BLaER1 treated with 17β-estradiol and CSF1 and Interleukin-3, amounts not matched to agents 10 nM and 100 nM (cell line): ENCODE results near the gene CTAGE6.
"Not testable (repeated sequence)": the region's sequence is repeated elsewhere in the genome, so short reads cannot be mapped to it uniquely, and the experiment has no call there.

Source experiments
- H3K27ac ChIP-seq, 11 experiments: shearing (Covaris generic); formaldehyde crosslinking; 2 replicates each; pipeline ENCODE4 v1.8.1; 2022
- H3K27me3 ChIP-seq, 11 experiments: shearing (Covaris generic); formaldehyde crosslinking; 2 replicates each; pipeline ENCODE4 v1.8.1; 2022
- H3K36me3 ChIP-seq, 11 experiments: shearing (Covaris generic); formaldehyde crosslinking; 2 replicates each; pipeline ENCODE4 v1.8.1; 2022
- H3K4me1 ChIP-seq, 10 experiments: shearing (Covaris generic); formaldehyde crosslinking; 2 replicates each; pipeline ENCODE4 v1.8.1; 2022
- H3K4me2 ChIP-seq, 11 experiments: shearing (Covaris generic); formaldehyde crosslinking; 2 replicates each; pipeline ENCODE4 v1.8.1; 2022
- H3K4me3 ChIP-seq, 10 experiments: shearing (Covaris generic); formaldehyde crosslinking; 2 replicates each; pipeline ENCODE4 v1.8.1; 2022
- H3K9ac ChIP-seq, 11 experiments: shearing (Covaris generic); formaldehyde crosslinking; 2 replicates each; pipeline ENCODE4 v1.8.1; 2022
- H3K9me3 ChIP-seq, 11 experiments: shearing (Covaris generic); formaldehyde crosslinking; replicated peaks in 1 of 11; 2 replicates each; pipeline ENCODE4 v1.8.1; 2022
- H4K20me1 ChIP-seq, 11 experiments: shearing (Covaris generic); formaldehyde crosslinking; 2 replicates each; pipeline ENCODE4 v1.8.1; 2022
- Cebpa-rat ChIP-seq, 11 experiments: shearing (Covaris generic); IDR thresholded peaks; 2 replicates each; pipeline ENCODE4 v1.8.1; 2022

The CTAGE6 gene

DNA sequence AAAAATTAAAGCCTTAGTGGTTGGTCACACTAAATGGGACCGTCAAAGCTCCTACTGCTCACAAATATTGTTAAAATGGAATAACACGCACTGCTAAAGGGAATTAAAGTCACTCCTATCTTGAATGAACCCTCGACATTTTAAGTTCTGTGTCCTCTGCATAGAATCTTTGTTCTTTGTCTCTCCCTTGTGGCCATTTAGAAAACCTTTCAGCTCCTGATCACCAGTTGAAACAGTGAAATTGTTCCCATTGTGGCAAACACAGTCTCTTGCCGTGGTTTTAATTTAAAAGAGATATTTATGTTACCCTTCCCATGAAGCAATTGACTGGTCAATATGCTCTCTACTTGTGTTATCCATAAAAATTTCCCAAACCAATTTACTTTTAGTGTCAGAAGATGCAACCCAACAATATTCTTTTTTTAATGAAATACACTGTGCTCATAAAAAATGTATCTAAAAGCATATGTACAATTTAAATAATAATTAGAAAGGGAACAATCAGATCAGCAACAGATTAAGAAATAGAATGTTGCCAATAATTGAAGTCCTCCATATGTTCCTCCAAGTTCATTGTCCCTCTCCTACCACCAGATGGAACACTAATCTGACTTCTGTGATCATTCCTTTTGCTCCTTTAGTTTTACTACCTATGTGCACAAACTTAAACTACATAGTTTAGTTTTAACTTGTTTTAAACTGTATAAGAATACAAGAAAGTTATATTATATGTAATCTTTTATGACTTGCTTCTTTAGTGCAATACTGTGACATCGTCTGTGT is 20.3 kb downstream of the CTAGE6 start:
- H3K4me3 ChIP-seq, H4K20me1 ChIP-seq, H3K27me3 ChIP-seq, H3K9ac ChIP-seq, H3K4me1 ChIP-seq, H3K9me3 ChIP-seq, H3K36me3 ChIP-seq, H3K4me2 ChIP-seq, H3K27ac ChIP-seq: not testable (repeated sequence)

DNA sequence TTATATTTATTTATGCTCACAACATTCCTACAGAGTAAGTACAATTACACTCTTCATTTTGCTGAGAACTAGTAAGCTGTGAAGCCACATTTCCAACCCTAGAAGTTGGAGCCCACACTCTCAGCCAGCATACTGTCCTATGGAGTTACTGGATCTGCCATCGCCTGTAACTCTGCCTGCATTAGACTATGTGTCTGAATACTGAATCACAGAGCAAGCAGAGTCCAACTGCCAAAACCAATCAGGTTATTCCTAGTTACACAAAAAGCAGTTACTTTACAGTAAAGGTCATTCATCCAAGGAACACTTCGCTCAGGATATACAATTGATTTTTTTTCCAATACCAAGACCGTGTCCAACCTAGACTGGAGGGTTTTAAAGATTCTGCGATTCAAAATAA is 21.5 kb downstream of the CTAGE6 start:
- Histone ChIP-seq H3K9ac (no peak overlapping the region), H3K36me3 (no peaks in the 10 kb centered on the region), H4K20me1 (no peaks in the 10 kb centered on the region), H3K4me3 (no peak overlapping the region), H3K27me3 (no peaks in the 10 kb centered on the region), H3K4me1 (no peaks in the 10 kb centered on the region), H3K27ac (no peak overlapping the region), H3K4me2 (no peak overlapping the region), H3K9me3 (no peaks in the 10 kb centered on the region)
- TF ChIP-seq Cebpa-rat (IDR thresholded peaks at IDR 0.05): no peak

DNA sequence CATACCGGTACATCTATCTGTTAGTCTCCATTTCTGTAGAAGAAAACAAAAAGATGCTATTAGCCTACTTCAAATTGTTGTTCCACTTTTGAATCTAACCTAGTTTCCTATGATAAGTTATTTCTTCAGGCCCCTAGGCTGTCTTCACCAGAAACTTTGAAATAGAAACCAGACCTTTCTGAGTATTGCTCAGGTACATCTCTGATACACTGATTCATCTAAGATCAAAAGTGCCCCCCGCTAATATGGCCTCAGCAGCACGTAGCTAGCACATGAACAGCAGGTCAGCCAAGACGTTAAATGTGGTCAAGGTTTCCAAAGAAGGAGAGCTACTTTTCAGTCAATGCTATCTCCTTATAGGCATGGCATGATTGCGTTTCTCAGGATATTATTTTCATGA is 23.6 kb downstream of the CTAGE6 start:
- Histone ChIP-seq H3K4me3 (no peak overlapping the region), H3K27me3 (no peaks in the 10 kb centered on the region), H3K4me1 (no peaks in the 10 kb centered on the region), H3K9me3 (0 out of 22 replicates have a peak, but pooled peaks cover 0 to 5% (median 0%) of the 10 kb centered on the region in 11 experiments), H3K27ac (no peak overlapping the region), H3K4me2 (no peak overlapping the region), H4K20me1 (no peaks in the 10 kb centered on the region), H3K36me3 (peaks cover 0 to 15% (median 0%) of the 10 kb centered on the region in 11 experiments; a peak in 4 of 22 replicates), H3K9ac (no peak overlapping the region)
- TF ChIP-seq Cebpa-rat (IDR thresholded peaks at IDR 0.05): no peak

DNA sequence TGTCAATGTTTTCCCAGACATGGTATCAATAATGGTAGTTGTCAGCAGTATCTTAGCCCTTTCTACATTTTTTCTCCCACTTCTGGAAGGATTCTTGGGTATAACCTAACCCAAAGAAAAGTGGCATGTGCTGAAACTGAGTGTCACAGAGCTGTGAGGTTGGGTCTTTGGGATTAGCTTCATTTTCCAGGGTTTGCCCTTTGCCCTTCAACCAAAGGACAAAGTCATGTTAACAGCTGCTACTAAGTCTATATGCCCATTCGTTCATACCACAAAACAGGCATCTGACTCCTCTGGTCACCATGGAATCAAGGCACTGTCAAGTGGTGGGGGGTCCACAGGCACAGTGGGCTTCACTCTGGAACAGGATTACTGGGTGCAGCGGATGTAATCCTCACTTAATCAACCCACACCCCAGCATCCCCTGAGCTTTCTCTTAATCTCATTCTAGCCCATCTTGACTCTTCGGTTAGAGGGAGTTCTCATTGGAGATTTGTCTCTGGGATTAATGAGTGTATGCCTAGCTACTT is 29.1 kb downstream of the CTAGE6 start:
- peaks cover 0 to 27% (median 0%) of the 10 kb centered on the region in 11 experiments; a peak in 5 of 22 replicates for H3K36me3 ChIP-seq
- no peak overlapping the region for H3K4me3 ChIP-seq
- no peak overlapping the region for H3K27ac ChIP-seq
- H3K4me2 ChIP-seq: no peak overlapping the region
- H4K20me1 ChIP-seq: no peaks in the 10 kb centered on the region
- H3K9ac ChIP-seq: no peak overlapping the region
- H3K9me3 ChIP-seq: 0 out of 22 replicates have a peak, but pooled peaks cover 0 to 5% (median 0%) of the 10 kb centered on the region in 11 experiments
- H3K4me1 ChIP-seq: no peaks in the 10 kb centered on the region
- no peak for TF ChIP-seq Cebpa-rat (IDR thresholded peaks at IDR 0.05)
- no peaks in the 10 kb centered on the region for H3K27me3 ChIP-seq

DNA sequence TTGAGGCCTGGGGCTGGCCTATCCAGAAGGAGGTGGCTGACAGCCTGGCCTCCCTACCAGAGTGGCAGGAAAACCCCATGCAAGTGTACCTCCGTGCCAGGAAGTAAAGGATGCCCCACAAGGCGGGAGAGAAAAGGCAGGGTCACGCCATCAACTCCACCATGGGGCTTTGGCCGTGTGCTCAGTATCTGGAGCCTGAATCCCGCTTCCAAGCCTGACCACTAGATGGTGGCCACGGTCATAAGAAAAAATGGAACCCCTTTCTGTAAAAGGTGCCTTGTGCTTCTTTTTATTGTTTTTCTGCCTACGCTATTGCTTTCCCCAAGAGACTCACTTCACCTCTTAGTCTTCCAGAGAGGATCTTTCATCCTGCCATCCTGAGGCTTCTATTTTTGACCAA is 29.9 kb downstream of the CTAGE6 start:
- peaks cover 0 to 27% (median 0%) of the 10 kb centered on the region in 11 experiments; a peak in 5 of 22 replicates for H3K36me3 ChIP-seq
- not testable (repeated sequence) for H3K27me3 ChIP-seq, H3K9me3 ChIP-seq, H4K20me1 ChIP-seq, H3K4me3 ChIP-seq, H3K9ac ChIP-seq, H3K4me2 ChIP-seq, H3K4me1 ChIP-seq, H3K27ac ChIP-seq

DNA sequence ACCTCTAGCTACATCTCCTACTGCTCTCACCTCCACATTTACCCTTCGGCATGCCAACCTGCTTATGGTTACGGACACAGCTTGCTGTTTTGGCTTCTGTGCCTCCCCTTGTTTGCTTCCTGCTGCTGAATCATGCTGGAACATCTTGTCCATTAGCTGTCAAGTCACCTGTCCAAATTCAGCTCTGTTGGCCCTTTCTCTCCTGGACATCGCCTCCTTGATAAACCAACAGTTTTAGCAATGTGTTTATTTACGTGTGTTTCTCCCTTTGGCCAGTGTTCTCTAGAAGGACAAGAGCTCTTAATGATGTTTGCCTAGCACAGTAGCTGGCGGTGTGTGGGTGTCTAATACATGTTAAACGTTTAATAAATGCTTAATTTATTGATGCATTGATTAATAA is 31.4 kb downstream of the CTAGE6 start:
- not testable (repeated sequence) for H3K9me3 ChIP-seq, H3K9ac ChIP-seq

DNA sequence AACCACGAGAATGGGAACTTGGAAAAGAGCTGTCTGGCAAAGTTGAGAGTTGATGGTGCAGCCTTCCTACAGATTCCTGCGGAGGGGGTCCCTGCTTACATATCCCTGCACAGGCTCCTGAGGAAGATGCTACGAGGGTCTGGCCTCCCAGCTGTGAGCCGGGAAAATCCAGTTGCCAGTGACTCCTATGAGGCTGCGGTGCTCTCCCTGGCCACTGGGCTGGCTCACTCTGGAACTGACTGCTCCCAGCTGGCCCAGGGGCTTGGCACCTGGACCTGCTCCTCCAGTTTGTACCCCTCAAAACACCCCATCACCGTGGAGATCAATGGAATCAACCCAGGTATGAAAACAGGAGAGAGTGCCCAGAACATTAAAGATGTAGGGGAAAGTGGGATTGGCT is 37.2 kb downstream of the CTAGE6 start:
- H3K36me3 ChIP-seq, H3K4me1 ChIP-seq, H4K20me1 ChIP-seq, H3K4me3 ChIP-seq, H3K9ac ChIP-seq, H3K9me3 ChIP-seq, H3K27me3 ChIP-seq, H3K4me2 ChIP-seq, H3K27ac ChIP-seq: not testable (repeated sequence)

More for the DNA sequence above, 31.4 kb downstream of the CTAGE6 start:
- H4K20me1 ChIP-seq, H3K27me3 ChIP-seq, H3K4me2 ChIP-seq, H3K4me1 ChIP-seq, H3K27ac ChIP-seq, H3K4me3 ChIP-seq: not testable (repeated sequence)
- peaks cover 0 to 27% (median 0%) of the 10 kb centered on the region in 11 experiments; a peak in 5 of 22 replicates for H3K36me3 ChIP-seq

DNA sequence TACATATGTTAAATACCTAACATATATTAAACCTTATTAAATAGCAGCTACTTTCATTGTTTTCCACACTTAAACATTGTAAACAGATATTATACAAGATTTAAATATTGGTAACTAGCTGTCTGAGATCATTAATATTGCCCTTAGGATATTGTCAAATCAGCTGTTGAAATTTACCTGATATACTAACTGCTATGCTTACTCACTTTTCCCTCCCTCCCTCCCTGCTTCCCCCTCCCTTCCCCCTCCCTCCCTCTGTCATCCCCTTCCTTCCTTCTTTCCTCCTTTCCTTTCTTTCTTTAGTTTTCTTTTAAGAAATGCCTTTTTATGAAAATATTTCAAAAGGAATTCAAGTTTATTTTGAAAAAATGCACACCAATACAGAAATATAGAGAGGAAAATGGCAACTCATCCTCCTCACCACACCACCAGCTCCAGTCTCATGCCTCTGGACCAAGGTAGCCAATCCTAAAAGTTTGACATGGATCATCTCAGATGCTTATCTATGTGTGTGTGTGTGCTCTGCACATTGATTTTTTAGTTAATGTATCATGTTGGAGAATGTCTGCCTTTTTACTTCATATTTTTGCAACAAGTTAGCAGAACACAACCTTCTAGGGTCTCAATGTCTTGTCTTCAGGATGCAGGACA is 41.8 kb downstream of the CTAGE6 start:
- not testable (repeated sequence) for H3K4me2 ChIP-seq, H3K36me3 ChIP-seq, H3K27me3 ChIP-seq, H3K4me3 ChIP-seq, H3K27ac ChIP-seq, H3K4me1 ChIP-seq, H3K9me3 ChIP-seq, H4K20me1 ChIP-seq, H3K9ac ChIP-seq

DNA sequence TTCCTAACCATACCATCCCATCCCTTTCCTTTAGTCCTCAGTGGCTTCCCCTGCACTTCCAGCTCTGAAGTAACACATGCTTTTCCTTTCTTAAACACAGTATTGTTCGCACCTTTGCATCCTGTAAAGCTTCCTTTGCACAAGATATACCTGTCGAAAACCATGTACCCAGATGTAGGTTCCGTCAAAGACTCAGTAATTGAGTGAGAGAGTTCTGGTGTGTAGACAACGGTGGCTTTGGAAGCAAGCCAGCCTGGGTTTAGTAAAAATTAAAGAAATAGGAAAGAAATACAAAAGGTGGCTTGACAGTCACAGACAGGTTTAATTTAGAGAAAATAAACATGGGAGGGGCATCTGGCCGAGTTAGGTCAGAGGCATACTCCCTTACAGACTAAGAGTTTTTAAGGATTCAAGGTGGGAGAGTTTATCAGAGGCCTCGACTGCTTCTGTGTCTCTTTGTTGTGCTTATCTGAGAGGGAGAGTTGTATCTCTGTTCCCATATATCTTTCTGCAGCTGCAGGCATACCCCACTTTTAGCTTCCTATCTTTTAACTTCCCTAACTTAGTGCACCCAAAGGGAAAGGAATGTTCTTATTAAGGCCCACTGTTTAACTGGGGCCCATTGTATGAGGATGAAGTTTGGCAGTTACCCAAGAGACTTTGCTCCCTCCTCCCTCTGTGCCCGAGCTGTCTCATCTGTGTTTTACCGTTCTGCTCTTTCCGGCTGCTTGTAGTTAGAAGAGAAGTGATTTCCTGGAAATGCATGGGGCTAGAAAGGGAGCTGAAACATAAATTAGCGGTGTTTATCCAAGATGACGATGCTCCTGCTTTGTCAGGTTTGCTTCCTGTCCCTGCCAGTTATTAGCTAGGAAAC is 42.7 kb downstream of the CTAGE6 start:
- not testable (repeated sequence) for H3K4me2 ChIP-seq, H3K27ac ChIP-seq, H3K9ac ChIP-seq, H3K4me1 ChIP-seq, H3K36me3 ChIP-seq, H3K9me3 ChIP-seq, H4K20me1 ChIP-seq, H3K4me3 ChIP-seq, H3K27me3 ChIP-seq

DNA sequence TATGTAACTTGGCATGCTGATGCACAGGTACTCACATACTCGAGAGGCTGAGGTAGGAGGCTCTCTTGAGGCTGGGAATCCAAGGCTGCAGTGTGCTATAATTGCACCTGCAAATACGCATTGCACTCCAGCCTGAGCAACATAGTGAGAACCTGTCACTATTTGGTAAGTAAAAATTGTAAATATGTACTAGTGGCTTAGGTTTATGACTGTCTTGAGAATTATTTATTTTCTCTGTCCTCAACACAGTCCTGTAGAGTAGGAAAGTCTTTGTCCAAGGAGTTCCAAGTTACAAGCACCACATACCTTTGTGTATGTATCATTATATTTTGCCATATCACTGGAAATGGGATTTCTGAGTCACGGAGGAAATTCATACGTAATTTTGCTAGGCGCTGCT is 45.1 kb downstream of the CTAGE6 start:
- H3K36me3 ChIP-seq, H3K27me3 ChIP-seq, H3K4me2 ChIP-seq, H3K4me3 ChIP-seq, H3K27ac ChIP-seq, H3K4me1 ChIP-seq, H3K9ac ChIP-seq, H4K20me1 ChIP-seq, H3K9me3 ChIP-seq: not testable (repeated sequence)

DNA sequence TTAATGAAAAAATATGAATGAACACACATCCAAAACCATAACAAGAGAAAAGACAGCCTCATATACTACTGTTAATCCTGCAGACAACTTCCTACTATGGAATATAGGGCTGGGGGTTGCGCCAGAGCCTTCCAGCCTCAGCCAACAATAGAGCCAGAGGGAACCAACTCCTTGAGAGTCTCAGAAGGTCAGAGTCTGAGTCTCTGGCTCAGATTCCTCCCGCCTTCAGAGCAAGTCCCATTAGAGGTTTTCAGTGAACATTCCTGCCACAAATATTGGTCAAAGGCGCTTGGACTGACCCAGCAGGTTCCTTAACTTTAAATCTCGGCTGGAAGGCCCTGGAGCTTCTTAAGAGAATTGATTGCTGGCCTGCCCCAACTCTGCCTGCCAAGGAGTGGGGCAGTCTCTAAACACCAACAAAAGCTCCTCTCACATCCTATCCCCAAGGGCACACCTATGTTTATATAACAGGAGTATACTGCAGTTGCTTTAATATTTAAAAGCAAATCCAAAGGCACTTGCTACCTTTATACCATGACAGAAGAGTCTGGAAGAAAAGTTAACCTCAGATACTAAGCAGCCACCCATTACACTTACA is 45.7 kb downstream of the CTAGE6 start:
- not testable (repeated sequence) for H3K9ac ChIP-seq, H3K27me3 ChIP-seq, H3K4me1 ChIP-seq, H3K36me3 ChIP-seq, H3K4me2 ChIP-seq, H4K20me1 ChIP-seq, H3K9me3 ChIP-seq, H3K4me3 ChIP-seq, H3K27ac ChIP-seq

DNA sequence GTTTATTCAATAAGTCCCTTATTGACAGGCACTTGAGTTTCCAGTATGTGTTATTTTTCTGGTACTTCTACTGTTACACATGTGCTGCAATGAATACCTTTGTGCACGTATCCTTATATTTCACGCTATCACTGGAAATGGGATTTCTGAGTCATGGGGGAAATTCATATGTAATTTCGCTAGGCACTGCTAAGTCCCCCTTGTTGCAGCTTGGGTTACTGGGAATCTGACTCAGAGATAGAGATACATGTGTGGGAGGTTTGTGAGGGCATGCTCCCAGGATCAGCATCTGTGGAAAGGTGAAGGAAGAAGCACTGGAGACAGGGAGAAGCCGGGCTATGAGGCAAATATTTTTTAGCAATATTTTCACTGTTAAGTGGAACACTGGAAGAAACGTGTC is 47.6 kb downstream of the CTAGE6 start:
- H3K4me3 ChIP-seq, H3K27ac ChIP-seq, H3K9me3 ChIP-seq: not testable (repeated sequence)

More for the DNA sequence above, 47.6 kb downstream of the CTAGE6 start:
- not testable (repeated sequence) for H3K36me3 ChIP-seq, H3K4me2 ChIP-seq, H3K9ac ChIP-seq, H4K20me1 ChIP-seq, H3K4me1 ChIP-seq, H3K27me3 ChIP-seq
